ENCODE data around the gene NLRP5. TPM values are rescaled to one million over a fixed set of nuclear protein-coding genes. Genes with fewer than 3 reads are reported as not detected.

Gene NLRP5
- total RNA-seq: under 0.01 TPM

GRCh38 chr19:55986487-55986886, at the start of gene NLRP5:
Gene NLRP5 (plus strand): TSS chr19:55986775.

GRCh38 chr19:55947532-55947931, 39.0 kb upstream of the NLRP5 start, which contains the start of gene NLRP8:
Gene NLRP8 (plus strand): TSS chr19:55947832.

Small RNA genes within 50 kb of the gene (small RNA-seq; reads per million reads assigned to genes)
- not detected for gene RF00019

Other genes with a start within 250 kb of the NLRP5 start
- gene NLRP9, start 248.4 kb upstream of the NLRP5 start, total RNA-seq: not detected
- not detected for gene RFPL4A, start 227.7 kb upstream of the NLRP5 start, total RNA-seq
- not detected for gene RFPL4AL1, start 217.7 kb upstream of the NLRP5 start, total RNA-seq
- under 0.01 TPM for gene NLRP11, start 154.8 kb upstream of the NLRP5 start, total RNA-seq
- gene NLRP4, start 150.2 kb upstream of the NLRP5 start, total RNA-seq: under 0.01 TPM
- gene NLRP13, start 54.4 kb upstream of the NLRP5 start, total RNA-seq: not detected
- gene NLRP8, start 38.9 kb upstream of the NLRP5 start, total RNA-seq: not detected
- gene ZNF787, start 134.5 kb downstream of the NLRP5 start, total RNA-seq: 16.1 TPM
- gene ZNF444, start 154.5 kb downstream of the NLRP5 start, total RNA-seq: 12.5 TPM
- gene GALP, start 189.2 kb downstream of the NLRP5 start, total RNA-seq: not detected
- not detected for gene ZSCAN5B, start 211.0 kb downstream of the NLRP5 start, total RNA-seq
- gene ZSCAN5C, start 215.5 kb downstream of the NLRP5 start, total RNA-seq: not detected